A549 (cell line): ENCODE results near the gene ZNF407. TPM values are rescaled to one million over a fixed set of nuclear protein-coding genes. Genes with fewer than 3 reads are reported as not detected.

Experiments used
- ATAC-seq, 2 experiments: fragments of 200-7000 bp in 1 of 2; fragments of >200 bp in 1 of 2; cut with Nextera tagmentation in 1 of 2; cut with Tn5 transposase in 1 of 2; 3 replicates each; pipeline versions ENCODE4 v1.8.0 to v1.9.1; 2018 to 2020; ENCODE audit warnings: mild to moderate bottlenecking in 1 of 2, moderate library complexity in 1 of 2
- CTCF ChIA-PET: fragments of 300-600 bp; sonication (Branson Sonifier 250); formaldehyde crosslinking; extraction: SDS; loops from one replicate; lab custom pipeline; 2021; ENCODE audit warnings: antibody characterized with exemption, inconsistent platforms; lab: Yijun Ruan, JAX
- POLR2A ChIA-PET: fragments of 350-600 bp; formaldehyde crosslinking; extraction: SDS; loops from one replicate; lab custom pipeline; 2021; ENCODE audit warnings: antibody characterized with exemption, inconsistent platforms; lab: Yijun Ruan, JAX
- DNase-seq, 2 experiments: peaks; one replicate each; pipeline versions ENCODE4 v3.0.0 to v3.0.0-alpha.2; 2011 to 2016; ENCODE audit warnings: low read depth in 1 of 2, low spot score in 1 of 2
- FAIRE-seq: peaks from 2 replicates; lab custom pipeline; 2011; peaks lifted over from hg19 to GRCh38; lab: Jason Lieb, UNC
- H3K27ac ChIP-seq, 2 experiments: fragments of >200 bp; sonication (Bioruptor Twin); formaldehyde crosslinking; 3 replicates each; pipeline ENCODE4 v1.5.1; 2016 to 2017
- H3K4me1 ChIP-seq: fragments of >200 bp; sonication (Bioruptor Twin); formaldehyde crosslinking; 3 replicates; pipeline ENCODE4 v1.6.1; 2016
- H3K4me2 ChIP-seq: fragments of >200 bp; sonication (Bioruptor Twin); formaldehyde crosslinking; 3 replicates; pipeline ENCODE4 v1.6.1; 2016
- H3K4me3 ChIP-seq: fragments of >200 bp; sonication (Bioruptor Twin); formaldehyde crosslinking; 3 replicates; pipeline ENCODE4 v1.5.1; 2016
- H3K9me3 ChIP-seq: fragments of >200 bp; sonication (Bioruptor Twin); formaldehyde crosslinking; 3 replicates; pipeline ENCODE4 v1.6.1; 2016
- ATOH8 ChIP-seq: fragments of 250-450 bp; sonication (Bioruptor Pico); IDR thresholded peaks from 2 replicates; pipeline ENCODE4 v1.5.0; 2020; ENCODE audit warnings: low read depth, mild to moderate bottlenecking, moderate library complexity
- CEBPB ChIP-seq, 2 experiments: fragments of >200 bp in 1 of 2; sonication (Bioruptor Twin) in 1 of 2; formaldehyde crosslinking in 1 of 2; IDR thresholded peaks; 2 replicates each; pipeline ENCODE4 v1.6.1; 2012 to 2016
- CHD4 ChIP-seq: fragments of 200-600 bp; sonication (generic); IDR thresholded peaks from 2 replicates; pipeline ENCODE4 v1.6.1; 2016; ENCODE audit warnings: antibody characterized with exemption, mild to moderate bottlenecking, borderline replicate concordance
- CTCF ChIP-seq: fragments of >200 bp; sonication (Bioruptor Twin); formaldehyde crosslinking; IDR thresholded peaks from 3 replicates; pipeline ENCODE4 v1.5.1; 2016
- EHF ChIP-seq: fragments of 250-450 bp; sonication (Bioruptor Pico); IDR thresholded peaks from 2 replicates; pipeline ENCODE4 v1.5.0; 2020; ENCODE audit warnings: mild to moderate bottlenecking
- ELK1 ChIP-seq: fragments of 150-350 bp; IDR thresholded peaks from 2 replicates; pipeline ENCODE4 v1.6.1; 2014; ENCODE audit warnings: low read depth, mild to moderate bottlenecking, low read length
- EP300 ChIP-seq, 2 experiments: fragments of >200 bp; sonication (Bioruptor Twin); formaldehyde crosslinking; IDR thresholded peaks; 2 replicates in 1 of 2; 3 replicates in 1 of 2; pipeline ENCODE4 v1.6.1; 2016 to 2017
- FOXS1 ChIP-seq: fragments of 250-450 bp; sonication (Bioruptor Pico); IDR thresholded peaks from 2 replicates; pipeline ENCODE4 v1.5.0; 2020; ENCODE audit warnings: mild to moderate bottlenecking, moderate library complexity
- GATA3 ChIP-seq: IDR thresholded peaks from 2 replicates; pipeline ENCODE4 v1.6.1; 2012; ENCODE audit warnings: borderline replicate concordance
- HDAC2 ChIP-seq: fragments of 200-600 bp; sonication (generic); IDR thresholded peaks from 2 replicates; pipeline ENCODE4 v1.6.1; 2016
- HMGXB4 ChIP-seq: fragments of 250-450 bp; sonication (Bioruptor Pico); IDR thresholded peaks from 2 replicates; pipeline ENCODE4 v1.5.0; 2021; ENCODE audit warnings: mild to moderate bottlenecking, moderate library complexity, borderline replicate concordance
- JUNB ChIP-seq: fragments of >200 bp; sonication (Bioruptor Twin); formaldehyde crosslinking; IDR thresholded peaks from 2 replicates; pipeline ENCODE4 v1.6.1; 2016
- KDM5A ChIP-seq: fragments of 200-600 bp; sonication (generic); IDR thresholded peaks from 2 replicates; pipeline ENCODE4 v1.6.1; 2016; ENCODE audit warnings: antibody characterized with exemption, mild to moderate bottlenecking
- MAFK ChIP-seq: fragments of 450-650 bp; IDR thresholded peaks from 2 replicates; pipeline ENCODE4 v1.6.1; 2014; ENCODE audit not compliant: partially characterized antibody
- MYC ChIP-seq: IDR thresholded peaks from 2 replicates; pipeline ENCODE4 v1.6.1; 2012; ENCODE audit warnings: mild to moderate bottlenecking, inconsistent platforms, low read length, improper control_type of control experiment, borderline replicate concordance
- NFE2L2 ChIP-seq: fragments of 150-350 bp; conservative IDR thresholded peaks from 2 replicates; pipeline ENCODE4 v1.6.1; 2014; ENCODE audit warnings: low read length
- NR3C1 ChIP-seq: fragments of >200 bp; sonication (Bioruptor Twin); formaldehyde crosslinking; IDR thresholded peaks from 3 replicates; pipeline ENCODE4 v1.6.1; 2017
- RAD21 ChIP-seq, 2 experiments: fragments of >200 bp in 1 of 2; sonication (Bioruptor Twin) in 1 of 2; formaldehyde crosslinking in 1 of 2; IDR thresholded peaks in 1 of 2; conservative IDR thresholded peaks in 1 of 2; 2 replicates in 1 of 2; 3 replicates in 1 of 2; pipeline ENCODE4 v1.6.1; 2012 to 2018; ENCODE audit warnings: inconsistent platforms in 1 of 2
- RCOR1 ChIP-seq: fragments of 150-350 bp; IDR thresholded peaks from 2 replicates; pipeline ENCODE4 v1.6.1; 2014; ENCODE audit warnings: antibody characterized with exemption, low read length, low read depth
- REST ChIP-seq: fragments of 200-600 bp; sonication (generic); IDR thresholded peaks from 2 replicates; pipeline ENCODE4 v1.6.1; 2016; ENCODE audit warnings: antibody characterized with exemption, mild to moderate bottlenecking, moderate library complexity
- RNF2 ChIP-seq: fragments of 200-600 bp; sonication (generic); IDR thresholded peaks from 2 replicates; pipeline ENCODE4 v1.6.1; 2016; ENCODE audit warnings: low read depth, mild to moderate bottlenecking, antibody characterized with exemption, moderate library complexity, borderline replicate concordance
- SREBF2 ChIP-seq: fragments of 450-650 bp; IDR thresholded peaks from 2 replicates; pipeline ENCODE4 v1.6.1; 2014; ENCODE audit warnings: mild to moderate bottlenecking, moderate library complexity
- USF2 ChIP-seq: fragments of 450-650 bp; IDR thresholded peaks from 2 replicates; pipeline ENCODE4 v1.6.1; 2014; ENCODE audit warnings: antibody characterized with exemption
- WGBS: methylation state at CpG from one replicate; pipeline ENCODE4 v1.1.6; 2017; ENCODE audit errors: missing lambda C conversion rate; 5-methylcytosine and 5-hydroxymethylcytosine counted together
- polyA plus RNA-seq, 4 experiments: library from polyadenylated mRNA; depleted of rRNA in 3 of 4; stranded (reverse); fragments of >200 nt; fragmentation: RNase III in 1 of 4; extraction: RNeasy Plus Mini Kit Qiagen cat#74134 plus additional on column Dnase treatment in 1 of 4; gene quantifications; 2 replicates in 3 of 4; 3 replicates in 1 of 4; pipeline ENCODE4 v1.2.3, GENCODE V29; 2011 to 2017

ZNF407 gene
- polyA plus RNA-seq, 2 of the 4 experiments (the other 2 are of a cell fraction), result 2.5 to 3.0 TPM

GRCh38 chr18:74796211-74796610, 198.5 kb downstream of the ZNF407 start (continued):
- TF ChIP-seq ATOH8, result no peak

GRCh38 chr18:74796841-74797576, 199.3 kb downstream of the ZNF407 start:
- TF ChIP-seq CEBPB (IDR thresholded peaks at IDR 0.05), result no peak
- TF ChIP-seq HDAC2, result no peak
- TF ChIP-seq FOXS1 (CRISPR knock-in tag), result no peak
- TF ChIP-seq USF2, result no peak
- TF ChIP-seq NFE2L2, result no peak
- TF ChIP-seq RNF2, result no peak
- TF ChIP-seq GATA3, result no peak
- TF ChIP-seq EP300 (IDR thresholded peaks at IDR 0.05), result no peak
- no peak for TF ChIP-seq JUNB
- no peak for TF ChIP-seq RCOR1
- TF ChIP-seq MYC, result no peak
- no peak for TF ChIP-seq HMGXB4 (CRISPR knock-in tag)
- TF ChIP-seq EHF (CRISPR knock-in tag), result no peak
- no peak for TF ChIP-seq ATOH8
- no peak for TF ChIP-seq ELK1
- Histone ChIP-seq H3K4me2 (peak overlapping the region; percentile 52), H3K27ac (no peak overlapping the region), H3K4me1 (peaks cover 10% of the 10 kb centered on the region), H3K4me3 (no peak overlapping the region), H3K9me3 (no peaks in the 10 kb centered on the region)
- ChIA-PET CTCF (no interaction called here), POLR2A (no interaction called here)
- ATAC-seq (peak; percentile 33 to 34; a peak in 3 of 6 replicates), DNase-seq (no peak), FAIRE-seq (no peak)
- 47% methylated on average over 7 of the region's 7 CpGs for WGBS

GRCh38 chr18:74797577-74798151, 200.0 kb downstream of the ZNF407 start:
- Histone ChIP-seq H3K4me1 (peaks cover 10% of the 10 kb centered on the region), H3K27ac (no peak overlapping the region), H3K4me2 (peak overlapping the region; percentile 52; the same call in 1 of the 3 replicates), H3K4me3 (no peak overlapping the region), H3K9me3 (no peaks in the 10 kb centered on the region)
- DNase-seq, result no peak
- WGBS, result 86% methylated on average over 6 of the region's 6 CpGs
- no peak for FAIRE-seq
- CTCF ChIA-PET, result no interaction called here
- no peak for ATAC-seq
- POLR2A ChIA-PET, result no interaction called here
- TF ChIP-seq CTCF (no peak), GATA3 (no peak), CHD4 (no peak), RAD21 (conservative IDR thresholded peaks at IDR 0.05 in 1 of 2, IDR thresholded peaks at IDR 0.05 in 1 of 2) (no peak), SREBF2 (no peak), RNF2 (no peak), REST (no peak), JUNB (no peak), MAFK (no peak), KDM5A (no peak), NR3C1 (no peak)
